Measurements from ENCODE around the gene BCAS3.

The BCAS3 gene

DNA sequence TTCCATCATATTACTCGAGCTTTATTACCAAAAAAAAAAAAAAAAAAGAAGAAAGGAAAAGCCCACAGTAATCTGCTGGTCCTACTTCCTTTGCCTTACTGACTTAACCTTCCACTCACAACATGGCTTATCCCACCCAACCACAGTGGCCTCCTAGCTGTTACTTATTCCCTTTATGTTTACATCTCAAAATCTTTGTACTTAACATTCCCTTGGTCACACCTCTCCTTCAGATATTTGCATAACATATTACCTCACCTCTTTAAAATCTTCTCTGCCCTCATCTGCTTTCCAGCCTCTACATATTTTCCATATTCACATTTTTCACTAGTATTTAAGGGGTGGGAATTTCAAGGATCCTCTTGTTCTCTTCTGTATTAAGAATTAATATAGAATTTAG is 395.0 kb downstream of the BCAS3 start:
- Histone ChIP-seq H3K4me1 (ENCODE audit: control insufficient read depth, insufficient read depth, low read length) (no peaks in the 10 kb centered on the region), H3K9ac (ENCODE audit: low read length in 2 of 2) (no peak overlapping the region), H3K9me3 (ENCODE audit: control insufficient read depth in 2 of 2, low read length in 2 of 2) (no peaks in the 10 kb centered on the region), H3K36me3 (ENCODE audit: control insufficient read depth in 2 of 2, insufficient read depth in 2 of 2, low read length in 2 of 2) (no peaks in the 10 kb centered on the region), H3K27me3 (ENCODE audit: control insufficient read depth in 1 of 2, insufficient read depth in 2 of 2, low read length in 2 of 2) (no peaks in the 10 kb centered on the region), H3K4me3 (ENCODE audit: low read length in 2 of 2) (no peak overlapping the region), H3K27ac (ENCODE audit: low read length) (no peak overlapping the region)

- H3K4me3 ChIP-seq (ENCODE audit: low read length in 2 of 2): no peak overlapping the region
- H3K27ac ChIP-seq (ENCODE audit: low read length): no peak overlapping the region
- H3K9me3 ChIP-seq (ENCODE audit: control insufficient read depth in 2 of 2, low read length in 2 of 2): no peaks in the 10 kb centered on the region
- no peaks in the 10 kb centered on the region for H3K4me1 ChIP-seq (ENCODE audit: control insufficient read depth, insufficient read depth, low read length)
- H3K9ac ChIP-seq (ENCODE audit: low read length in 2 of 2): no peak overlapping the region
- H3K36me3 ChIP-seq (ENCODE audit: control insufficient read depth in 2 of 2, insufficient read depth in 2 of 2, low read length in 2 of 2): no peaks in the 10 kb centered on the region
- H3K27me3 ChIP-seq (ENCODE audit: control insufficient read depth in 1 of 2, insufficient read depth in 2 of 2, low read length in 2 of 2): no peaks in the 10 kb centered on the region
These were observed 395.5 kb downstream of the BCAS3 start for GRCh38 chr17:61073131-61073530.

DNA sequence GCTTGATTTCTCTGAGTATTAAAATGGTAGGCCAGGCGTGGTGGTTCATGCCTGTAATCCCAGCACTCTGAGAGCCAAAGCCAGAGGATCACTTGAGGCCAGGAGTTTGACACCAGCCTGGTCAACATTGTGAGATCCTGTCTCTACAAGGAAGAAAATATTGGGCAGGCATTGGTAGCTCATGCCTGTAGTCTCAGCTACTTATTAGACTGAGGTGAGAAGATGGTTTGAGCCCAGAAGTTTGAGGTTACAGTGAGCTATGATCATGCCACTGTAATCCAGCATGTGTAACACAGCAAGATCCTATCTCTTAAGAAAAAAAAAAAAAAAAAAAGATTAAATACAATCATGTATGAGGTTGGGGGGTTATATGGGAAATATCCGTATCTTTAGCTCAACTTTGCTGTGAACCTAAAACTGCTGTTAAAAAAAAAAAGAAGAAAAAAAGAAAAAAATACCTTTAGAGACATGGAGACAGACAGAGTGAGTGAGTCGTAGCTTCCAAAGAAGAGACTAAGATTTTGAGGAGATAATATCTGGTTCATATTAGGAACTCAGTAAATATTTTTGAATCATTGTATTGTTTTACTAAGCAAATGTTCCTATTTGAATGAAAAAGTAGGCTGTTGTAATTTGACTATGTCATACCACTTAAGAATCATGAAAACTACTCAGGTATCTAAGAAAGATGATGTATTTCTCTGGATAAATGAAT is 396.3 kb downstream of the BCAS3 start:
- no peaks in the 10 kb centered on the region for H3K9me3 ChIP-seq (ENCODE audit: control insufficient read depth in 2 of 2, low read length in 2 of 2)
- no peaks in the 10 kb centered on the region for H3K36me3 ChIP-seq (ENCODE audit: control insufficient read depth in 2 of 2, insufficient read depth in 2 of 2, low read length in 2 of 2)
- H3K4me1 ChIP-seq (ENCODE audit: control insufficient read depth, insufficient read depth, low read length): no peaks in the 10 kb centered on the region
- no peak overlapping the region for H3K27ac ChIP-seq (ENCODE audit: low read length)
- H3K4me3 ChIP-seq (ENCODE audit: low read length in 2 of 2): no peak overlapping the region
- H3K9ac ChIP-seq (ENCODE audit: low read length in 2 of 2): no peak overlapping the region
- H3K27me3 ChIP-seq (ENCODE audit: control insufficient read depth in 1 of 2, insufficient read depth in 2 of 2, low read length in 2 of 2): no peaks in the 10 kb centered on the region

GRCh38 chr17:61075988-61076387 is 398.3 kb downstream of the BCAS3 start:
- no peaks in the 10 kb centered on the region for H3K27me3 ChIP-seq (ENCODE audit: control insufficient read depth in 1 of 2, insufficient read depth in 2 of 2, low read length in 2 of 2)
- H3K27ac ChIP-seq (ENCODE audit: low read length): no peak overlapping the region
- H3K9me3 ChIP-seq (ENCODE audit: control insufficient read depth in 2 of 2, low read length in 2 of 2): no peaks in the 10 kb centered on the region
- no peak overlapping the region for H3K9ac ChIP-seq (ENCODE audit: low read length in 2 of 2)
- H3K4me3 ChIP-seq (ENCODE audit: low read length in 2 of 2): no peak overlapping the region
- no peaks in the 10 kb centered on the region for H3K36me3 ChIP-seq (ENCODE audit: control insufficient read depth in 2 of 2, insufficient read depth in 2 of 2, low read length in 2 of 2)
- no peaks in the 10 kb centered on the region for H3K4me1 ChIP-seq (ENCODE audit: control insufficient read depth, insufficient read depth, low read length)

DNA sequence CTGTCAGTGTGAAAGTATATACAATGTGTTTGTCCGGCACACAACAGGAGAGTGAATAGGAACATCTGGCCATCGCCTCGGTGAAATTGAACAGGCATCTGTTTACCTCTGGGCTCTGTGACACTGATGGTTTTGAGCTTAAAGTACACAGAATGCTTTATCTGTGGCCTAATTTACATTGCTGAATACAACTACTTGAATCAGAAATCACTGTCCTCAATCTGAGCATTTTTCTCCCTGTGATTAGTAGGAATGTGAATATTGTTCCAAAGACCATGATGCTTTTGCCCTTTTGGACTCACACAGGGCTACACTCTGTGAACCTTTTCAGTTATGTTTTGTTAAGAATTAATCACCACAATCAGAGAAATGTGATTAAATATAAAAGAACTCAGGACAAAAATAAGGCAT is 399.0 kb downstream of the BCAS3 start:
- Histone ChIP-seq H3K4me1 (ENCODE audit: control insufficient read depth, insufficient read depth, low read length) (no peaks in the 10 kb centered on the region), H3K27me3 (ENCODE audit: control insufficient read depth in 1 of 2, insufficient read depth in 2 of 2, low read length in 2 of 2) (no peaks in the 10 kb centered on the region), H3K27ac (ENCODE audit: low read length) (no peak overlapping the region), H3K9me3 (ENCODE audit: control insufficient read depth in 2 of 2, low read length in 2 of 2) (no peaks in the 10 kb centered on the region), H3K4me3 (ENCODE audit: low read length in 2 of 2) (no peak overlapping the region), H3K36me3 (ENCODE audit: control insufficient read depth in 2 of 2, insufficient read depth in 2 of 2, low read length in 2 of 2) (no peaks in the 10 kb centered on the region), H3K9ac (ENCODE audit: low read length in 2 of 2) (no peak overlapping the region)

DNA sequence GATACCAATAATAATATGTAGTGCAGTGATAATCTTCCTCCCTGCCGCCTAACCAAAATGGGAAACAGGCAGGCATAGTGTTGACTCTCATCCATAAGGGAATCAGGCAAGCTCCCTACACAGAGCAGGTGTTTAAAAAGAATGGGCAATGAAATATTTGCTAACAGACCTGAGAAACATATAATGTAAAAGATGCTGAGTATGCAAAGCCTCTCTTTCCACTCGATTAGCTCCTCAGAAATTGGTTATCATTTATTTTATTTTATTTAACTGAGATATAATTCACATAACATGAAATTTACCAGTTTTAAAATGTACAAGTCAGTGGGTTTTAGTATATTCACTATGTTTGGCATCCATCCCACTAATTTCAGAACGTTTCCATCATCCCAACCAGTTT is 404.3 kb downstream of the BCAS3 start:
- no peaks in the 10 kb centered on the region for H3K27me3 ChIP-seq (ENCODE audit: control insufficient read depth in 1 of 2, insufficient read depth in 2 of 2, low read length in 2 of 2)
- H3K36me3 ChIP-seq (ENCODE audit: control insufficient read depth in 2 of 2, insufficient read depth in 2 of 2, low read length in 2 of 2): no peaks in the 10 kb centered on the region
- no peak overlapping the region for H3K9ac ChIP-seq (ENCODE audit: low read length in 2 of 2)
- no peak overlapping the region for H3K27ac ChIP-seq (ENCODE audit: low read length)
- no peaks in the 10 kb centered on the region for H3K4me1 ChIP-seq (ENCODE audit: control insufficient read depth, insufficient read depth, low read length)
- no peaks in the 10 kb centered on the region for H3K9me3 ChIP-seq (ENCODE audit: control insufficient read depth in 2 of 2, low read length in 2 of 2)
- H3K4me3 ChIP-seq (ENCODE audit: low read length in 2 of 2): no peak overlapping the region

DNA sequence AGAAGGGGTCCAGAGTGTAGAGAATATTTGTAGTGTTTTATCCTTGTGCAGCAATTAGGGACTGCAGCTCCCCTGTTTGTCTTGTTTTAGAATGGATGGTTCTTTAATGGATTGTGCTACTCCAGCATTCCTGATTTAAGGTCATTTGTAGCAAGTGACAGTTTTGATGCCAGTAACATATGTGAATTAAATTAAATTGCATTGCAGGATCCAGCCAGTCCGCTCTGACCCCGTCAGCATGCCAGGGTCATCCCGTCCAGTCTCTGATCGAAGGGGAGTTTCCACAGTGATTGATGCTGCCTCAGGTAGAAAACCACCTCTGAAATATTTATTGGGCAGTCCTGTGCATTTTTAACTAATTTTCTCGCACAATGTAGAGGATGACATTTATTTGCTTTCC is 406.6 kb downstream of the BCAS3 start:
- Histone ChIP-seq H3K9ac (ENCODE audit: low read length in 2 of 2) (no peak overlapping the region), H3K36me3 (ENCODE audit: control insufficient read depth in 2 of 2, insufficient read depth in 2 of 2, low read length in 2 of 2) (no peaks in the 10 kb centered on the region), H3K9me3 (ENCODE audit: control insufficient read depth in 2 of 2, low read length in 2 of 2) (no peaks in the 10 kb centered on the region), H3K4me3 (ENCODE audit: low read length in 2 of 2) (no peak overlapping the region), H3K27me3 (ENCODE audit: control insufficient read depth in 1 of 2, insufficient read depth in 2 of 2, low read length in 2 of 2) (no peaks in the 10 kb centered on the region), H3K27ac (ENCODE audit: low read length) (no peak overlapping the region), H3K4me1 (ENCODE audit: control insufficient read depth, insufficient read depth, low read length) (no peaks in the 10 kb centered on the region)

- Histone ChIP-seq H3K4me1 (ENCODE audit: control insufficient read depth, insufficient read depth, low read length) (no peaks in the 10 kb centered on the region), H3K36me3 (ENCODE audit: control insufficient read depth in 2 of 2, insufficient read depth in 2 of 2, low read length in 2 of 2) (no peaks in the 10 kb centered on the region), H3K9me3 (ENCODE audit: control insufficient read depth in 2 of 2, low read length in 2 of 2) (no peaks in the 10 kb centered on the region), H3K27ac (ENCODE audit: low read length) (no peak overlapping the region), H3K9ac (ENCODE audit: low read length in 2 of 2) (no peak overlapping the region), H3K27me3 (ENCODE audit: control insufficient read depth in 1 of 2, insufficient read depth in 2 of 2, low read length in 2 of 2) (no peaks in the 10 kb centered on the region), H3K4me3 (ENCODE audit: low read length in 2 of 2) (no peak overlapping the region)
These were observed 409.4 kb downstream of the BCAS3 start for GRCh38 chr17:61087024-61087423.

DNA sequence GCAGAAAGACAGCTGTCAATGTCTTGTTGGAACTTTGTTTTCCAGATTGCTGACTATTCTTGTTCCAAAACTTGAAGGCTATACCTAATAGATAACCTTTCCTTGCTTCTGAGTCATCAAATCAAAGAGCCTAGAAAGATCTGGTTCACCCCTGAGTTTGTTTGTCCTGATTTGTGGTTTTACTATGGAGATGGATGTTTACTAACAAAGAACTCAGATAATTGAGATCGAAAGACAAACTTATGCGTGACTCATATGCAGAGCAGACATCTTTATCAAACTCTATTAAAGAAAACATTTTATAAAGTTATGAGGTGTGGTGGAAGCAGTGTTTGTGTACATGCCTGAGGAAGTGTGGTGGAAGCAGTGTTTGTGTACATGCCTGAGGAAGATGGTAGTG is 410.9 kb downstream of the BCAS3 start:
- Histone ChIP-seq H3K36me3 (ENCODE audit: control insufficient read depth in 2 of 2, insufficient read depth in 2 of 2, low read length in 2 of 2) (no peaks in the 10 kb centered on the region), H3K27me3 (ENCODE audit: control insufficient read depth in 1 of 2, insufficient read depth in 2 of 2, low read length in 2 of 2) (no peaks in the 10 kb centered on the region), H3K9ac (ENCODE audit: low read length in 2 of 2) (no peak overlapping the region), H3K27ac (ENCODE audit: low read length) (no peak overlapping the region), H3K4me3 (ENCODE audit: low read length in 2 of 2) (no peak overlapping the region), H3K9me3 (ENCODE audit: control insufficient read depth in 2 of 2, low read length in 2 of 2) (peaks cover 0 to 3% of the 10 kb centered on the region in 2 donors), H3K4me1 (ENCODE audit: control insufficient read depth, insufficient read depth, low read length) (no peaks in the 10 kb centered on the region)

GRCh38 chr17:61091096-61091495 is 413.4 kb downstream of the BCAS3 start:
- H3K36me3 ChIP-seq (ENCODE audit: control insufficient read depth in 2 of 2, insufficient read depth in 2 of 2, low read length in 2 of 2): no peaks in the 10 kb centered on the region
- H3K9me3 ChIP-seq (ENCODE audit: control insufficient read depth in 2 of 2, low read length in 2 of 2): peaks cover 0 to 3% of the 10 kb centered on the region in 2 donors
- no peak overlapping the region for H3K4me3 ChIP-seq (ENCODE audit: low read length in 2 of 2)
- H3K27me3 ChIP-seq (ENCODE audit: control insufficient read depth in 1 of 2, insufficient read depth in 2 of 2, low read length in 2 of 2): no peaks in the 10 kb centered on the region
- no peaks in the 10 kb centered on the region for H3K4me1 ChIP-seq (ENCODE audit: control insufficient read depth, insufficient read depth, low read length)
- H3K9ac ChIP-seq (ENCODE audit: low read length in 2 of 2): no peak overlapping the region
- H3K27ac ChIP-seq (ENCODE audit: low read length): no peak overlapping the region

DNA sequence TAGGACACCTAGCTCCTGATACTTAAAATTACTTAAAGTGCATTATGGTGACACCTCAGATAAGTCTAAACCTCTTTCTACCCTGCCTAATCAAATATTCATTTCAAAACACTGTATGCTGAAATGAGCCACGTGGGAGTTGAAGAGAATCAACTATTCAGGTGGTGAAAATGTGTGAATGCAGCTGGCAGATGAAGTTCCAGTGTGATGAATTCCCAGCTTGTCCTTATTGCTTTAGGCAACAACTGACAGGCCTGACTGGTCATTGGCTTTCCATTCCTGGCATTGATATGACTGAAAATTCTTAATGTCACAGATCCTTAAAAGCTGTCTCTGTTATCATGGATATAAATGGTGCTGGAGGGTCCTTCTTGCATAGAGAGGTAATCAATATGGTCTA is 420.1 kb downstream of the BCAS3 start:
- Histone ChIP-seq H3K9me3 (ENCODE audit: control insufficient read depth in 2 of 2, low read length in 2 of 2) (no peaks in the 10 kb centered on the region), H3K4me3 (ENCODE audit: low read length in 2 of 2) (no peak overlapping the region), H3K4me1 (ENCODE audit: control insufficient read depth, insufficient read depth, low read length) (no peaks in the 10 kb centered on the region), H3K9ac (ENCODE audit: low read length in 2 of 2) (no peak overlapping the region), H3K27ac (ENCODE audit: low read length) (no peak overlapping the region), H3K36me3 (ENCODE audit: control insufficient read depth in 2 of 2, insufficient read depth in 2 of 2, low read length in 2 of 2) (no peaks in the 10 kb centered on the region), H3K27me3 (ENCODE audit: control insufficient read depth in 1 of 2, insufficient read depth in 2 of 2, low read length in 2 of 2) (no peaks in the 10 kb centered on the region)
